ENCODE data around the gene TRAK2. TPM values are rescaled to one million over a fixed set of nuclear protein-coding genes. Genes with fewer than 3 reads are reported as not detected.

The TRAK2 gene
- total and polyA plus RNA-seq, 8 donors: 46.3 to 54.7 (median 50.4) TPM

DNA sequence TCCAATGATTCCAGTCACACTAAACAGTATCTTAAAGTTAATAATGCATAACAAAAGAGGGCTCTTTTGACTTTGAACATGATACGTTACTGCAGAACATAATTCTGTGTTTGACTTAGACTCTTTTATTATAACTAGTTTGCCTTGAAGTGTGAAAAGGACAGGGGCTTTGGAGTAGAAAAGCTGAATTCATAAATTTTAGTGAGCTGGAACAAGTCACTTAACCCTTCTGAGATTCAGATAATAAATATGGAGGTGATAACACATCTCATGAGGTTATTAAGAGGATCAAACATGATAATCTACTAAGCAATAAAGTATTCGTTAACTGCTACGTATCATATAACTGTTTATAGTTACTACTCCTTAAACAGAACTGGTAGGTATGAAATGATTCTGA, 49.4 kb downstream of the TRAK2 start:
- H3K9me3 ChIP-seq: no peaks in the 10 kb centered on the region
- no peak overlapping the region for H3K27ac ChIP-seq
- no peaks in the 10 kb centered on the region for H3K27me3 ChIP-seq
- intact Hi-C loops (cut with DNase I): no loop called here
- TF ChIP-seq, protein P1, sequence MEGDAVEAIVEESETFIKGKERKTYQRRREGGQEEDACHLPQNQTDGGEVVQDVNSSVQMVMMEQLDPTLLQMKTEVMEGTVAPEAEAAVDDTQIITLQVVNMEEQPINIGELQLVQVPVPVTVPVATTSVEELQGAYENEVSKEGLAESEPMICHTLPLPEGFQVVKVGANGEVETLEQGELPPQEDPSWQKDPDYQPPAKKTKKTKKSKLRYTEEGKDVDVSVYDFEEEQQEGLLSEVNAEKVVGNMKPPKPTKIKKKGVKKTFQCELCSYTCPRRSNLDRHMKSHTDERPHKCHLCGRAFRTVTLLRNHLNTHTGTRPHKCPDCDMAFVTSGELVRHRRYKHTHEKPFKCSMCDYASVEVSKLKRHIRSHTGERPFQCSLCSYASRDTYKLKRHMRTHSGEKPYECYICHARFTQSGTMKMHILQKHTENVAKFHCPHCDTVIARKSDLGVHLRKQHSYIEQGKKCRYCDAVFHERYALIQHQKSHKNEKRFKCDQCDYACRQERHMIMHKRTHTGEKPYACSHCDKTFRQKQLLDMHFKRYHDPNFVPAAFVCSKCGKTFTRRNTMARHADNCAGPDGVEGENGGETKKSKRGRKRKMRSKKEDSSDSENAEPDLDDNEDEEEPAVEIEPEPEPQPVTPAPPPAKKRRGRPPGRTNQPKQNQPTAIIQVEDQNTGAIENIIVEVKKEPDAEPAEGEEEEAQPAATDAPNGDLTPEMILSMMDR (IDR thresholded peaks at IDR 0.05): no peak
- no peak for ATAC-seq
- DNase-seq: no peak
- peaks cover 4 to 48% of the 10 kb centered on the region in 2 donors for H3K4me1 ChIP-seq
- H3K4me3 ChIP-seq: no peak overlapping the region
- peaks cover 0 to 21% of the 10 kb centered on the region in 2 donors for H3K36me3 ChIP-seq

DNA sequence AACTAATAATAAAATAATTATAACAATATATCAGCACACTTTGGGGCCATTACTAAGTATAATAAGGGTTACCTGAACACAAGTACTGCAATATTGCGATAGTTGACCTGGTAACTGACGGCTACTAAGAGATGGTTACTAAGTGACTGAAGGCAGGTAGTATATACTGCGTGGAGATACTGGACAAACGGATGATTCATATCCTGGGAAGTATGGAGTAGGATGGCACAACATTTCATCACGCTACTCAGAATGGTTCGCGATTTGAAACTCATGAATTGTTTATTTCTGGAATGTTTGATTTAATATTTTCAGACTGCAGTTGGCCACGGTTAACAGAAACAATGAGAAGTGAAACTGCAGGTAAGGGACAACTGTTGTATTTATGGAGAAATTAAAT, 54.7 kb downstream of the TRAK2 start:
- Histone ChIP-seq H3K9me3 (no peaks in the 10 kb centered on the region), H3K4me1 (peaks cover 0 to 3% of the 10 kb centered on the region in 2 donors), H3K36me3 (peaks cover 0 to 68% of the 10 kb centered on the region in 2 donors), H3K4me3 (no peak overlapping the region), H3K27ac (no peak overlapping the region), H3K27me3 (no peaks in the 10 kb centered on the region)
- DNase-seq (no peak), ATAC-seq (no peak)
- intact Hi-C loops (cut with DNase I): no loop called here
- TF ChIP-seq, protein P1 (IDR thresholded peaks at IDR 0.05): no peak

DNA sequence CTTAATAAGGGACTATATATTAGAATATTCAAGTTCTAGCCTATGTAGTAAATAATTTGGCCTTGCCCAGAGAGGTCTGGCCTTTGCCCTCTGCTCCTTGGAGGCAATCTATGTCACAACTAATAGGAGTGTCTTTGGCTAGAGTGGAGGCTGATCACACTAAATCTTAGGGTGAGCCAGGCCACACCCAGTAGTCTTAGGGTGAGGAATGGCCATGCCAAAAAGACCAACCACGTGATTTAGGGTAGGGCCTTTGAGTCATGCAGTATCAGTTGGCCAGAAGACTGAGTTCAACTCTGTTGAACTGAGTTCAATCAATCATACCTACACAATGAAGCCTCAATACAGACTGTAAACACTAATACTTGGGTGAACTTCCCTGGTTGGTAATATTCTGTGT, 68.1 kb downstream of the TRAK2 start:
- DNase-seq (no peak), ATAC-seq (no peak)
- Histone ChIP-seq H3K36me3 (peaks cover 0 to 72% of the 10 kb centered on the region in 2 donors), H3K27me3 (no peaks in the 10 kb centered on the region), H3K4me1 (no peaks in the 10 kb centered on the region), H3K4me3 (no peak overlapping the region), H3K9me3 (no peaks in the 10 kb centered on the region), H3K27ac (no peak overlapping the region)
- TF ChIP-seq, protein P1 (IDR thresholded peaks at IDR 0.05): no peak
- intact Hi-C loops (cut with DNase I): no loop called here

DNA sequence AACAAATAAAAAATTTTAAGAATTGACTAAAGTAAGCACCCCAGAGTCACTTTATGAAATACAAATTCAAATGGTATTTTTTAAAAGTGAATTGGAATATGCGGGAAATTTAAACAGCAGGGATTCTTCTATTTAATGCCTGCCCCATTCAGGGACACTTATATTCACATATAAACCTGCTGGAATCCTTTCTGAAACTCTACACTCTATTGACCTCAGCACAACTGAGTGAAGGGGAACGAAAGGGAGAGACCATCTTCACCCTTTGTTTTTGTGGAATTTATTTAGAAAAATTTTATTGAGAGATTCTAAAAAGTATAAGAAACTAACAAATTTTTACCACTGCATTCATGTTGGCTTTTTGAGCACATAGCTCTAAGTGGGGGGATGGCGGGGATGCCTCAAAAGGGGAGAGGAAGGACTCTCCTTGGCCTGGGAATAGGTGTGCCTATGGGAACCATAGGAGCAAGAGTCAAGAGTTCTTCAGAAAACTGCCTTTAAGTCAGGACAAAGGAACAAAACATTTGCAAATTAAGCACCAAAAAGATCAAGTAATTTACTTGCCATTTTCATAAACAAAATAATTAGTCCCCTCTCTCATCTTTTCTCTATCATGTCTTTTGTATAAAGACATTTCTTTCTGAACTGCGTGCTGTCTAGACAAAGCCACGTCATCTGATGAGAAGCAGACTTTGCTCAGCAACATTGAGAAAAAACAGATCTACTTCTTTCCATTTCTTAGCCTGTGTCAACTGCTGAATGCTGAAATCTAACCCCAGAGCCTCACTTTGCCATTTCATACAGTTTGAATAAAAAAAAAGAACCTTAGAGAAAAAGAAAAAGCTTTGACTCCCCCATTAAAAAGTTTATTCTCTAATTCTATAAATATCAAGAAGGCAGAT, 72.5 kb downstream of the TRAK2 start:
- Histone ChIP-seq H3K36me3 (peaks cover 0 to 40% of the 10 kb centered on the region in 2 donors), H3K27me3 (no peaks in the 10 kb centered on the region), H3K4me3 (no peak overlapping the region), H3K4me1 (no peaks in the 10 kb centered on the region), H3K27ac (no peak overlapping the region), H3K9me3 (no peaks in the 10 kb centered on the region)
- DNase-seq: no peak
- ATAC-seq: no peak
- TF ChIP-seq, protein P1 (IDR thresholded peaks at IDR 0.05): no peak
- intact Hi-C loops (cut with DNase I): no loop called here

DNA sequence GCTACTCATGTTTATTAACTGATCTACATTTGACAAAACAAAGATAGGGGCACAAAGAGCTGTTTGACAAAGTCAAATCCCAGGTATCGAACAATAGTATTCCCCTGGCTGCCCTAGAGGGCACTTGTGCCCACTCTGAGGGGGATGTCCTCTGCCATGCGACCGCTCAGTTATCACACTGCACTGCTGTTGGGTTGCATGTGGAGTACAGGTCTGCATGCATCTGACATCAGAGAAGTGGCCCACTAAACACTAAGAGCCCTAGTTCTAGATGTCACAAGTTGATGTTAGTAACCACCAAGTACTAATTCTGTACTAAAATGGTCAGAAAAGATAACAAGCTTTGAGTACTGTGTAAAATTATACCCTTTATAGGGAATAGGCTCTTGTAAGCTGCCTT, 74.0 kb downstream of the TRAK2 start:
- Histone ChIP-seq H3K27me3 (no peaks in the 10 kb centered on the region), H3K4me3 (no peak overlapping the region), H3K27ac (no peak overlapping the region), H3K4me1 (no peaks in the 10 kb centered on the region), H3K36me3 (peaks cover 0 to 30% of the 10 kb centered on the region in 2 donors), H3K9me3 (no peaks in the 10 kb centered on the region)
- ATAC-seq: no peak
- intact Hi-C loops (cut with DNase I): no loop called here
- no peak for DNase-seq
- TF ChIP-seq, protein P1 (IDR thresholded peaks at IDR 0.05): no peak

Measured in left lung (tissue), 10 donors.